SK-N-MC (cell line): ENCODE results near the gene RCN1.

Experiments used
- EZH2 ChIP-seq: fragments of 200-600 bp; sonication (generic); IDR thresholded peaks from one replicate; pipeline ENCODE4 v1.6.1; 2017; ENCODE audit warnings: antibody characterized with exemption
- POLR2AphosphoS5 ChIP-seq: IDR thresholded peaks from 2 replicates; pipeline ENCODE4 v1.6.1; 2012; ENCODE audit warnings: mild to moderate bottlenecking, low read depth, low read length, borderline replicate concordance

DNA sequence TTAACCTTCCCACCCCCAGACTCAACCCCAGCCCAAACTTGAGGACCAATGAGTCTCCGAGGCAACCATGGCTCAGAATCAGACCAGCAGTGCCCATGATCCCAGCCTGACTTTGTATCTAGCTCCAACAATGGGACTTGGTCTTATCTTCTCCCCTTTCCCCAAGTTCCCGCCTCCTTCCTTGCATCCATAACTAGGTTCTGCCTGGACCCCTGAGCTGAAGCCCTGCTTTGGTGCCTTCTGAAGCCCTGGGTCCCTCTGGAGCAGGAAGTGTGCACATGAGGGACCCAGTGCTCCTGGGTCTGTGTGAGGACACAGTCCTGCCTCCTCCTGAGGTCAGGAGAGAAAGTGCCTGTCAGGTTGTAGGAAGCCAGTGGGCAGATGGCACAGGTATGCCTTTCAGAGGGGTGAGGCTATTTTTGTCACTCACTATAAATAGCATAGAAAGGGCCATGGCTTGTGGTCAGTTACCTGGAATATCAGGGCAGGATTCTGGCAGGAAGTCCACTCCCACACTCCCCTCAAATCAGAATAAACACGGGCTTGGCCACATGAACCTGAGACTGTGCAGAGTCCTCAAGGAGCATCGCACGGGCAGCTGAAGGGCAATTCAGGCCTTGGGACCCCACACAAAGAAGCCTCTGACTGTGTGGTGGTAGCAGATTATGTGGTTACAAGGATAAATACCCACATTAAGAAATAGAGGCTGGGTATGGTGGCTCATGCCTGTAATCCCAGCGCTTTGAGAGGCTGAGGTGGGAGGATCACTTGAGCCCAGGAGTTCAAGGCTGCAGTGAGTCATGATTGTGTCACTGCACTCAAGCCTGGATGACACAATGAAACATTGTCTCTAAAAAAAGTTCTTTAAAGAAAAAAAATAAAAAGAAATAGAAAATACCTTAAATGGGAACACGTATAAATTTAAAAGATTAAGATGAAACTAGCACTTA lies 27.4 kb downstream of the RCN1 start:
- no peak for TF ChIP-seq EZH2
- TF ChIP-seq POLR2AphosphoS5, result no peak
